ENCODE results near the gene UGP2. TPM values are rescaled to one million over a fixed set of nuclear protein-coding genes. Genes with fewer than 3 reads are reported as not detected.
"Not testable (repeated sequence)": the region's sequence is repeated elsewhere in the genome, so short reads cannot be mapped to it uniquely, and the experiment has no call there.

The UGP2 gene
- total RNA-seq, 1 experiment from 2014 or later: 78.4 TPM

- CTCF ChIA-PET: no interaction called here
- no peak for TF ChIP-seq CTCF (IDR thresholded peaks at IDR 0.05; ENCODE audit: unreplicated experiment)
- H3K9me3 Mint-ChIP-seq (ENCODE audit: unreplicated experiment): peaks cover 6% of the 10 kb centered on the region
These were observed 40.2 kb upstream of the UGP2 start for GRCh38 chr2:63801455-63801854.

GRCh38 chr2:63805412-63805811 is 36.3 kb upstream of the UGP2 start:
- no peaks in the 10 kb centered on the region for H3K4me1 Mint-ChIP-seq (ENCODE audit: insufficient read depth, unreplicated experiment)
- H3K9me3 Mint-ChIP-seq (ENCODE audit: unreplicated experiment): peaks cover 6% of the 10 kb centered on the region
- no TSS peak for BruUV-seq (replicated peaks)
- ChIA-PET POLR2A (interaction anchor here (0.6 to 1.5 kb wide), 3 partner anchors 15 to 45 kb away, joined by 3 to 4 read pairs (median 3); no protein-coding TSS in a partner anchor), CTCF (interaction anchor here (1.0 kb wide), 1 partner anchor 106 kb away, joined by 3 read pairs; no protein-coding TSS in a partner anchor)
- DNase-seq (ENCODE audit: unreplicated experiment): no peak
- no peaks in the 10 kb centered on the region for H3K27me3 Mint-ChIP-seq (ENCODE audit: insufficient read depth, unreplicated experiment)
- no peak for TF ChIP-seq CTCF (IDR thresholded peaks at IDR 0.05; ENCODE audit: unreplicated experiment)
- intact Hi-C loops (cut with micrococcal nuclease): no loop called here
- H3K36me3 Mint-ChIP-seq (ENCODE audit: insufficient read depth, unreplicated experiment): no peaks in the 10 kb centered on the region
- no peak overlapping the region for H3K4me3 Mint-ChIP-seq (ENCODE audit: unreplicated experiment)
- no peak overlapping the region for H3K27ac Mint-ChIP-seq (ENCODE audit: low read depth, unreplicated experiment)

More at GRCh38 chr2:63801455-63801854, 40.2 kb upstream of the UGP2 start:
- H3K4me1 Mint-ChIP-seq (ENCODE audit: insufficient read depth, unreplicated experiment): no peaks in the 10 kb centered on the region
- intact Hi-C loops (cut with micrococcal nuclease): no loop called here
- no peaks in the 10 kb centered on the region for H3K36me3 Mint-ChIP-seq (ENCODE audit: insufficient read depth, unreplicated experiment)
- no peak for DNase-seq (ENCODE audit: unreplicated experiment)
- no peaks in the 10 kb centered on the region for H3K27me3 Mint-ChIP-seq (ENCODE audit: insufficient read depth, unreplicated experiment)
- BruUV-seq (replicated peaks): no TSS peak
- no peak overlapping the region for H3K4me3 Mint-ChIP-seq (ENCODE audit: unreplicated experiment)
- no peak overlapping the region for H3K27ac Mint-ChIP-seq (ENCODE audit: low read depth, unreplicated experiment)
- POLR2A ChIA-PET: interaction anchor here (0.6 to 1.9 kb wide), 2 partner anchors 10 to 17 kb away, joined by 3 to 8 read pairs; no protein-coding TSS in a partner anchor

- H3K9me3 Mint-ChIP-seq (ENCODE audit: unreplicated experiment); intact Hi-C loops (cut with micrococcal nuclease); H3K4me1 Mint-ChIP-seq (ENCODE audit: insufficient read depth, unreplicated experiment); BruUV-seq (replicated peaks); H3K27ac Mint-ChIP-seq (ENCODE audit: low read depth, unreplicated experiment); H3K27me3 Mint-ChIP-seq (ENCODE audit: insufficient read depth, unreplicated experiment); H3K4me3 Mint-ChIP-seq (ENCODE audit: unreplicated experiment); DNase-seq (ENCODE audit: unreplicated experiment); H3K36me3 Mint-ChIP-seq (ENCODE audit: insufficient read depth, unreplicated experiment); CTCF ChIA-PET: not testable (repeated sequence)
- POLR2A ChIA-PET: interaction anchor here (0.7 to 0.9 kb wide), 2 partner anchors 35 to 110 kb away, joined by 3 read pairs; no protein-coding TSS in a partner anchor
These were observed 33.7 kb upstream of the UGP2 start for GRCh38 chr2:63808036-63808435.

GRCh38 chr2:63808911-63809310 is 32.8 kb upstream of the UGP2 start:
- DNase-seq (ENCODE audit: unreplicated experiment); H3K27me3 Mint-ChIP-seq (ENCODE audit: insufficient read depth, unreplicated experiment); H3K4me1 Mint-ChIP-seq (ENCODE audit: insufficient read depth, unreplicated experiment); POLR2A ChIA-PET; H3K4me3 Mint-ChIP-seq (ENCODE audit: unreplicated experiment); H3K36me3 Mint-ChIP-seq (ENCODE audit: insufficient read depth, unreplicated experiment); H3K9me3 Mint-ChIP-seq (ENCODE audit: unreplicated experiment); intact Hi-C loops (cut with micrococcal nuclease); H3K27ac Mint-ChIP-seq (ENCODE audit: low read depth, unreplicated experiment); BruUV-seq (replicated peaks); CTCF ChIA-PET: not testable (repeated sequence)

- intact Hi-C loops (cut with micrococcal nuclease): no loop called here
- Mint-ChIP-seq H3K4me1 (ENCODE audit: insufficient read depth, unreplicated experiment) (peaks cover under 1% of the 10 kb centered on the region), H3K36me3 (ENCODE audit: insufficient read depth, unreplicated experiment) (no peaks in the 10 kb centered on the region), H3K27me3 (ENCODE audit: insufficient read depth, unreplicated experiment) (no peaks in the 10 kb centered on the region), H3K4me3 (ENCODE audit: unreplicated experiment) (no peak overlapping the region), H3K27ac (ENCODE audit: low read depth, unreplicated experiment) (no peak overlapping the region), H3K9me3 (ENCODE audit: unreplicated experiment) (no peaks in the 10 kb centered on the region)
- DNase-seq (ENCODE audit: unreplicated experiment): no peak
- no peak for TF ChIP-seq CTCF (IDR thresholded peaks at IDR 0.05; ENCODE audit: unreplicated experiment)
- no TSS peak for BruUV-seq (replicated peaks)
- ChIA-PET POLR2A (interaction anchor here (0.9 to 1.1 kb wide), 3 partner anchors 18 to 27 kb away, joined by 3 read pairs; no protein-coding TSS in a partner anchor), CTCF (no interaction called here)
These were observed 30.6 kb upstream of the UGP2 start for GRCh38 chr2:63811063-63811462.

- H3K9me3 Mint-ChIP-seq (ENCODE audit: unreplicated experiment); CTCF ChIA-PET; intact Hi-C loops (cut with micrococcal nuclease); H3K27me3 Mint-ChIP-seq (ENCODE audit: insufficient read depth, unreplicated experiment); H3K4me3 Mint-ChIP-seq (ENCODE audit: unreplicated experiment); H3K27ac Mint-ChIP-seq (ENCODE audit: low read depth, unreplicated experiment); POLR2A ChIA-PET; BruUV-seq (replicated peaks); H3K4me1 Mint-ChIP-seq (ENCODE audit: insufficient read depth, unreplicated experiment); DNase-seq (ENCODE audit: unreplicated experiment); H3K36me3 Mint-ChIP-seq (ENCODE audit: insufficient read depth, unreplicated experiment): not testable (repeated sequence)
These were observed 29.8 kb upstream of the UGP2 start for GRCh38 chr2:63811870-63812269.
